T-helper 22 cell (primary cell): ENCODE data around the gene DDX21.
"Not testable (repeated sequence)": the region's sequence is repeated elsewhere in the genome, so short reads cannot be mapped to it uniquely, and the experiment has no call there.

Experiments
- DNase-seq: peaks from one replicate; pipeline ENCODE4 v3.0.0-alpha.2; 2020; ENCODE audit warnings: low read depth

The DDX21 gene

GRCh38 chr10:68955832-68956532 is at the start of gene DDX21:
DDX21 (plus strand) TSS chr10:68956170; CDS start chr10:68956226, 56 bp downstream.
- peak; percentile 85 for DNase-seq

GRCh38 chr10:68924593-68924992 is 31.4 kb upstream of the DDX21 start:
- DNase-seq = no peak

- no peak for DNase-seq
Measured at GRCh38 chr10:68925489-68925888, 30.5 kb upstream of the DDX21 start.

DNA sequence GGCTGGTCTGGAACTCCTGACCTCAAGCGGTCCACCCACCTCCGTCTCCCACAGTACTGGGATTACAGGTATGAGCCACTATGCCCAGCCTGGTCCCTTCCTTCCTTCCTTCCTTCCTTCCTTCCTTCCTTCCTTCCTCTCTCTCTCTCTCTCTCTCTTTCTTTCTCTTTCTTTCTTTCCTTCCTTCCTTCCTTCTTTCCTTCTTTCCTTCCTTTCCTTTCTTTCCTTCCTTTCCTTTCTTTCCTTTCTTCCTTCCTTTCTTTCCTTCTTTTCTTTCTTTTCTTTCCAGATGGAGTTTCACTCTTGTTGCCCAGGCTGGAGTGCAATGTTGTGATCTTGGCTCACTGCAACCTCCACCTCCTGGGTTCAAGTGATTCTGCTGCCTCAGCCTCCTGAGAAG is 26.8 kb upstream of the DDX21 start:
- DNase-seq = not testable (repeated sequence)

DNA sequence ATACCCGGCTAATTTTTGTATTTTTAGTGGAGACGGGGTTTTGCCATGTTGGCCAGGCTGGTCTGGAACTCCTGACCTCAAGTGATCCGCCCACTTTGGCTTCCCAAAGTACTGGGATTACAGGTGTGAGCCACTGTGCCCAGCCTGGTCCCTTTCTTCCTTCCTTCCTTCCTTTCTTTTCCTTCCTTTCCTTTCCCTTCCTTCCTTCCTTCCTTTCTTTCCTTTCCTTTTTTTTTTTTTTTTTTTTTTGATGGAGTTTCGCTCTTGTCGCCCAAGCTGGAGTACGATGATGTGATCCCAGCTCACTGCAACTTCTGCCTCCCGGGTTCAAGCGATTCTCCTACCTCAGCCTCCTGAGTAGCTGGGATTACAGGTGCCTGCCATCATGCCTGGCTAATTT is 26.1 kb upstream of the DDX21 start:
- not testable (repeated sequence) for DNase-seq

DNA sequence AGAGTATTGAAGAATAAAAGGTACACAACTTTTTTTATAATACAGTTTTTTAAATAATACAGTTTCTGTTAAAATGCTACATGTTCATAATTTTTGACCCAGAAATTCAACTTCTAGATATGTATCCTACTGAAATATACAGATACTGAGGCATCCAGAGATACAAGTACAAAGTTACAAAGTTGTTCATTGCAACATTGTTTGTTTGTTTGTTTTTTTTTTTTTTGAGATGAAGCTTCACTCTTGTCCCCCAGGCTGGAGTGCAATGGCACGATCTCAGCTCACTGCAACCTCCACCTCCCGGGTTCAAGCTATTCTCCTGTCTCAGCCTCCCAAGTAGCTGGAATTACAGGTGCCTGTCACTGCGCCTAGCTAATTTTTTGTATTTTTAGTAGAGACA is 23.1 kb upstream of the DDX21 start:
- DNase-seq = not testable (repeated sequence)

DNA sequence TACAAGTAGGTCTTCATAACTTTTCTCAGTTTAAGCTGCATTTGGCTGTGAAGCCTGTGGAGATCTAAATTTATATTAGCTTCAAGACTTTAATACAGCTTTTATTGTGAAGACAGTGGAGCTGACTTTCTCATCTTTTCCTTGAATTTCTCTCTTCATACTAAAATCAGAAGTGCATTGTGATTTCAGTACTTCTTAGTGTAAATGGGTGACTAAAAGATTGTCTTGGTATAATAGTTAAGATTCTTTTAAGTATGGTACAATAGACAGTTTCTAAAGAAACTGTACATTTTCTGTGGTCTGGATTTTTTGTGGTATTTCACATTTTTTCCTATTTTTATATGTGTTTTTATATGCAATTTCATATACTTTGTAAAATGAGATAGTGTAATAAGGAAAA is 21.0 kb upstream of the DDX21 start:
- DNase-seq = no peak

DNA sequence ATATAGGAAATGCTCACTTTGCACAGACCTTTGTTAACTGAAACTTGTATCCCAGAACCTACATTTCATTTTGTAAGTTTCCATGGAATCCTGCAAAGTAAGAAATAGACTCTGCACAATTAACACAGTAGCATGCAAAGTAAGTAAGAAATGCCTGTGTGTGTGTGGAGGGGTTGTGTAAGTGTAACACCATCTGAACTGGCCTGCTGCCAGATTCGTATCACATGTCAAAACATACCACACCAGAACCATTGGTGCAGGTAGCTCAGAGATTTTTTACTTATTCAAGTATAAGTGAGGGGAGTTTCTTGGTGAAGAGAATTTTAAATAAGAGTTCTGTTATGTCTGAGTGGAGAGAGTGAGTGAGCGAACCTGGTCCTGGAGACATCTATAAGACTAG is 17.9 kb upstream of the DDX21 start:
- DNase-seq = no peak

GRCh38 chr10:68938884-68939283 is 17.1 kb upstream of the DDX21 start:
- no peak for DNase-seq

DNA sequence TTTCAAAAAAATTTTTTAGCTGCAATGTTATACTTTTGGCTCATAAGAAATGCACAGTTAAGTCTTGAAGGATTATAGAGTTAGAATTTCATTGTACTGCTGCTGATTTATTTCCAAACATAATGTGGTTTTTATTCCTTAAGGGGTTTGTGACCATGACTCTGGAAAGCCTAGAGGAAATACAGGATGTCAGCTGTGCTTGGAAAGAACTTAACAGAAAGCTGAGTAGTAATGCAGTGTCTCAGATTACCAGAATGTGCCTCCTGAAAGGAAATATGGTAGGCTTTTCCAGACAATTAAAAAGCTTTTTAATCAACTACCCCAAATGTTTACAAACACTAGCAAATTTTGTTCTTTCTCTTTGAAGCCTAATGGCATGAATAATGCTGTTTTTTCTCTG is 15.1 kb upstream of the DDX21 start:
- not testable (repeated sequence) for DNase-seq

- no peak for DNase-seq
Measured at GRCh38 chr10:68950598-68950997, 5.4 kb upstream of the DDX21 start.

DNA sequence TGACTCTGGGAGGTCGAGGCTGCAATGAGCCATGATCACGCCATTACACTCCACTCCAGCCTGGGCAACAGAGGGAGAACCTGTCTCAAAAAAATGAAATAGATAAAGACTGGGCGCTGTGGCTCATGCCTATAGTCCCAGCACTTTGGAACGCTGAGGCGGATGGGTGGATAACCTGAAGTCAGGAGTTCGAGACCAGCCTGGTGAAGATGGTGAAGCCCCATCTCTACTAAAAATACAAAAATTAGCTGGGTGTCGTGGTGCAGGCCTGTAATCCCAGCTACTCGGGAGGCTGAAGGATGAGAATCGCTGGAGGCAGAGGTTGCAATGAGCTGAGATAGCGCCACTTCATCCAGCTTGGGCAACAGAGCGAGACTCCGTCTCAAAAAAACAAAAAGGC is 1.1 kb upstream of the DDX21 start:
- no peak for DNase-seq

GRCh38 chr10:68955355-68955831 is 577 bp upstream of the DDX21 start:
- no peak for DNase-seq

DNA sequence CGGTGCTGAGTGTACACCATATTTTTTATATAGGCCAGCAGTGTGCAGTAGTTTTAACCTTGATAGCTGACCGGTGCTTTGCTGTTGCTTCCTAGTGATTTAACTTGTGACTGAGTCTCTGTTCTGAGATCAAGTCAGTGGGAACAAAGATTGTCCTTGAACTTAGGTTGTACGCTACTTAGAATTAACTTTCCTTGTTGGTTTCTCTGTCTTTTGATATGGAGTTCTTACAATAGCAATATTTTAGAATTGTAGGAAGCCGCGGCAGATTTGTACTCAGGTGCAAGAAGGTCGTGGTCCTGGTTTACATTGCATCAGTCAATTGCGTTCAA is 1.3 kb downstream of the DDX21 start:
- no peak for DNase-seq

- DNase-seq = no peak
Measured at GRCh38 chr10:68957654-68958053, 1.7 kb downstream of the DDX21 start.

DNA sequence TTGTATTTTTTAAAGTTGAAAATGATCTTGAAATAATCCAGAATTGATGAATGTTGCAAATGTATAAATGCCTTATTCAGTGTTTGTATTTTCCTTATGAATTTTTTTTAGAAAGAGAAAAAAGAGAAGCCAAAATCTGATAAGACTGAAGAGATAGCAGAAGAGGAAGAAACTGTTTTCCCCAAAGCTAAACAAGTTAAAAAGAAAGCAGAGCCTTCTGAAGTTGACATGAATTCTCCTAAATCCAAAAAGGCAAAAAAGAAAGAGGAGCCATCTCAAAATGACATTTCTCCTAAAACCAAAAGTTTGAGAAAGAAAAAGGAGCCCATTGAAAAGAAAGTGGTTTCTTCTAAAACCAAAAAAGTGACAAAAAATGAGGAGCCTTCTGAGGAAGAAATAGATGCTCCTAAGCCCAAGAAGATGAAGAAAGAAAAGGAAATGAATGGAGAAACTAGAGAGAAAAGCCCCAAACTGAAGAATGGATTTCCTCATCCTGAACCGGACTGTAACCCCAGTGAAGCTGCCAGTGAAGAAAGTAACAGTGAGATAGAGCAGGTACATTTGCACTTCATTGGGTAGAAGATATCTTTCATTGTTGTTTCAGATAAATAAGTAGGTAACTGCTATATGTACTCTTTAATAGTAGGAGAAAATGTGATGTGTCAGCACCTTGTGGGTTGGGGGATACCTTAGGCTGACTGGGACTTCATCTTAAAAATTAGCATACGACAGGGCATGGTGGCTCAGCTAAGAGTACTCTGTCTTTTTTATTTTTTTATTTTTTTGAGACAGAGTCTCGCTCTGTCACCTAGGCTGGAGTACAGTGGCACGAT is 3.9 kb downstream of the DDX21 start:
- no peak for DNase-seq

GRCh38 chr10:68963151-68963550 is 7.2 kb downstream of the DDX21 start:
- DNase-seq = no peak

DNA sequence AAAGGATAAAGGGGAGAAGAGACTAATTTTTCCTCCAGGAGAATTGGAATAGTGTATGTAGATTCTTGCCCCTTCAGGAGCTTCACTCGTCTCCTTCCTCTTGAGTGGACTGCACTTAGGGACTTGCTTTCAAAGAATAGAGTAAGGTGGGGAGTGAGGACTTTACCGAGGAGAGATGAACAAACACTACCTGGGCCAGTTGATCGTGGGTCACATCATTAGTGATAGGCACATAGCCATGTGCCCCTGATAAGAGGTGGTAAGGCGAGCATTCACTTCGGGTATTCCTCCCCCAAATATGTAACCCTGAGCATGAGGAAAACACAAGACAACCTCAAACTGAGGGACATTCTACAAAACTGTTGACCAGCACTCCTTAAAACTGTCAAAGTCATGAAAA is 18.0 kb downstream of the DDX21 start:
- DNase-seq = no peak

- not testable (repeated sequence) for DNase-seq
Measured at GRCh38 chr10:68975936-68976473, 20.0 kb downstream of the DDX21 start.

DNA sequence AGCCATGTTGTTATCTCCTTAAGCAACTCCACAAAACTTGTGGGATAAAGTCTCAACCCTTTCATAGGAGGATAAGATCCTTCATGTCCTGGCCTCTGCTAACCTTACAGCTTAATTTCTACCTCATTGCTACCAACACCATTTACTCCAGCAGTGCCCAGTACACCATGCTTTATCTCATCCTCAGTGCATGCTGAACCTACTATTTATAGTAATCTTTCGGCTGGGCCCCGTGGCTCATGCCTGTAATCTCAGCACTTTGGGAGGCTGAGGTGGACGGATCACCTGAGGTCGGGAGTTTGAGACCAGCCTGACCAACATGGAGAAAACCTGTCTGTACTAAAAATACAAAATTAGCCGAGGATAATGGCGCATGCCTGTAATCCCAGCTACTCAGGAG is 23.8 kb downstream of the DDX21 start:
- DNase-seq = not testable (repeated sequence)

- DNase-seq = no peak
Measured at GRCh38 chr10:68981074-68981473, 25.1 kb downstream of the DDX21 start.

- DNase-seq = no peak
Measured at GRCh38 chr10:68982389-68982788, 26.4 kb downstream of the DDX21 start.

DNA sequence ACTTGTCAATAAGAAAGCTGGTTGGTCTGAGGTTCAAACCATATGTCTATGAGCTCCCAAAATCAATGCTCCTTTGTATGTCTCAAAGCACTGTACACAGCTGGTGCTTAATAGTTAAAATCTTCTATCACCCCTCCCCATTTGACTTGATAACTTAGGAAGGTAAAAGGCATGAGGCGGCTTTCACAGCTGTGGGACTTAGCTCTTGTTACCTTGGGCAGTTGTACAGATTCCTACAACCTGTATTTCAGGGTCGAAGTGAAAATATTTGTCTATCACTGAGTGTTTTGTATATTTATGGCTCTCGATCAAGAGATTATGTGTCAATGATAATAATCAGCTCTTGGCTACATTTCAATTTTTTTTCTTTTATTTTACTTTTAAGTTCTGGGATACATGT is 31.6 kb downstream of the DDX21 start:
- no peak for DNase-seq
